Ascending aorta (tissue), 2 donors: ENCODE results near the gene ADD3. TPM values are rescaled to one million over a fixed set of nuclear protein-coding genes. Genes with fewer than 3 reads are reported as not detected.

Source experiments
- DNase-seq, 2 donors: peaks; one replicate each; pipeline ENCODE4 v3.0.0-alpha.2; 2019; ENCODE audit warnings: low spot score in 2 of 2
- H3K27ac ChIP-seq, 2 donors: fragments of 200-600 bp; sonication (generic); one replicate each; pipeline ENCODE4 v1.5.1; 2016 to 2017; ENCODE audit warnings: mild to moderate bottlenecking in 1 of 2
- H3K27me3 ChIP-seq: fragments of 200-600 bp; sonication (generic); one replicate; pipeline ENCODE4 v1.5.1; 2017
- H3K36me3 ChIP-seq, 2 donors: fragments of 200-600 bp; sonication (generic); one replicate each; pipeline ENCODE4 v1.5.1; 2016
- H3K4me1 ChIP-seq, 2 donors: fragments of 200-600 bp; sonication (generic); one replicate each; pipeline ENCODE4 v1.5.1; 2016 to 2017; ENCODE audit warnings: mild to moderate bottlenecking in 1 of 2
- H3K4me3 ChIP-seq, 2 donors: fragments of 200-600 bp; sonication (generic); one replicate each; pipeline ENCODE4 v1.5.1; 2016 to 2017; ENCODE audit warnings: mild to moderate bottlenecking in 1 of 2
- H3K9me3 ChIP-seq, 2 donors: fragments of 200-600 bp; sonication (generic); one replicate each; pipeline ENCODE4 v1.5.1; 2016
- intact Hi-C: fragments of 100-400 bp; cut with DNase I; formaldehyde crosslinking; loops from one replicate; pipeline ENCODE4 v1.15.1; 2023
- total RNA-seq: library from RNA; depleted of rRNA; stranded (reverse); fragments of >200 nt; gene quantifications from one replicate; pipeline ENCODE4 v1.1.0, GENCODE V29; 2016
- TF ChIP-seq, protein P1 (sequence below), 3 experiments: fragments of 200-600 bp in 2 of 3; fragments of 450-650 bp in 1 of 3; sonication (generic) in 2 of 3; IDR thresholded peaks; one replicate each; pipeline ENCODE4 v1.5.1; 2016 to 2019; ENCODE audit warnings: antibody characterized with exemption in 3 of 3, mild to moderate bottlenecking in 1 of 3, moderate library complexity in 1 of 3

Gene ADD3
- total RNA-seq, 1 donor from 2014 or later, result 93.0 TPM

DNA sequence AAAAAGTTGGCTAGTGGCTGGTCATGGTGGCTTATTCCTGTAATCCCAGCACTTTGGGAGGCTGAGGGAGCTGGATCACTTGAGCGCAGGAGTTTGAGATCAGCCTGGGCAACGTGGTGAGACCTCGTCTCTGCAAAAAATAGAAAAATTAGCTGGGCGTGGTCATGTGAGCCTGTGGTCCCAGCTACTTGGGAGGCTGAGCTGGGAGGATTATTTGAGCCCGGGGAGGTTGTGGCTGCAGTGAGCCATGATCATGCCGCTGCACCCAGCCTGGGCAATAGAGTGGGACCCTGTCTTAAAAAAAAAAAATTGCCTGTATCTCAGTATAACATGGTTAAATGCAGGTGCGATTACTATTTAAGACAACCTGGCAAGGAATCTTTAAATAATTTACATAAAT is 61.0 kb downstream of the ADD3 start:
- DNase-seq, result no peak
- peaks cover 0 to 13% of the 10 kb centered on the region in 2 donors for H3K4me1 ChIP-seq
- TF ChIP-seq, protein P1, sequence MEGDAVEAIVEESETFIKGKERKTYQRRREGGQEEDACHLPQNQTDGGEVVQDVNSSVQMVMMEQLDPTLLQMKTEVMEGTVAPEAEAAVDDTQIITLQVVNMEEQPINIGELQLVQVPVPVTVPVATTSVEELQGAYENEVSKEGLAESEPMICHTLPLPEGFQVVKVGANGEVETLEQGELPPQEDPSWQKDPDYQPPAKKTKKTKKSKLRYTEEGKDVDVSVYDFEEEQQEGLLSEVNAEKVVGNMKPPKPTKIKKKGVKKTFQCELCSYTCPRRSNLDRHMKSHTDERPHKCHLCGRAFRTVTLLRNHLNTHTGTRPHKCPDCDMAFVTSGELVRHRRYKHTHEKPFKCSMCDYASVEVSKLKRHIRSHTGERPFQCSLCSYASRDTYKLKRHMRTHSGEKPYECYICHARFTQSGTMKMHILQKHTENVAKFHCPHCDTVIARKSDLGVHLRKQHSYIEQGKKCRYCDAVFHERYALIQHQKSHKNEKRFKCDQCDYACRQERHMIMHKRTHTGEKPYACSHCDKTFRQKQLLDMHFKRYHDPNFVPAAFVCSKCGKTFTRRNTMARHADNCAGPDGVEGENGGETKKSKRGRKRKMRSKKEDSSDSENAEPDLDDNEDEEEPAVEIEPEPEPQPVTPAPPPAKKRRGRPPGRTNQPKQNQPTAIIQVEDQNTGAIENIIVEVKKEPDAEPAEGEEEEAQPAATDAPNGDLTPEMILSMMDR (IDR thresholded peaks at IDR 0.05), result no peak
- H3K4me3 ChIP-seq, result no peak overlapping the region
- intact Hi-C loops, result no loop called here
- H3K27me3 ChIP-seq, result no peaks in the 10 kb centered on the region
- H3K9me3 ChIP-seq, result no peaks in the 10 kb centered on the region
- H3K27ac ChIP-seq, result peak overlapping the region; percentile 48 to 56
- no peaks in the 10 kb centered on the region for H3K36me3 ChIP-seq

DNA sequence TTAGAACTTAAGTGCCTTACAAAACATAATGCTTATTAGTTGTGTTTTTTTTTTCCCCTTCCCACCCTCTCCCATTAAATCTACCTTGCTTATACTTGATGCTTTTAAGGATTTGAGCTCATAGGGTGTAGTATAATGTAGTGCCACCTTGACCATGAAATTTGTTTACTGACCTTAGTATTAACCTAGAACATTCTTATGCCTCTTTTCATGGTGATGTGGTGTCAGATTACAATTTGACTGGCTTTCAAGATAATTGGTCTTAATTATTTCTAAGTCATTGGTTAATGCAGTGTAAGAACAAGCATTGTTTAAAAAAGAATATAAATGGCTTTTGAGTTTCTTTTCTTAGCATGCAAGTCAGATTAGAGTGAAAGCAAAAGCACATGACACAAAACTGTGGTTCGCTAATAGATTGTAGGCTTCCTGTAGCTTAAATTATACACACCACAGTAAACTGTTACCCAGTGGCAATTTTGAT is 61.8 kb downstream of the ADD3 start:
- no peaks in the 10 kb centered on the region for H3K36me3 ChIP-seq
- peak overlapping the region; percentile 47 to 54 for H3K27ac ChIP-seq
- peak overlapping the region; percentile 12 to 42 for H3K4me3 ChIP-seq
- H3K4me1 ChIP-seq, result peaks cover 0 to 13% of the 10 kb centered on the region in 2 donors
- no peaks in the 10 kb centered on the region for H3K27me3 ChIP-seq
- TF ChIP-seq, protein P1 (IDR thresholded peaks at IDR 0.05), result no peak
- no peaks in the 10 kb centered on the region for H3K9me3 ChIP-seq
- intact Hi-C loops, result no loop called here
- DNase-seq, result no peak

DNA sequence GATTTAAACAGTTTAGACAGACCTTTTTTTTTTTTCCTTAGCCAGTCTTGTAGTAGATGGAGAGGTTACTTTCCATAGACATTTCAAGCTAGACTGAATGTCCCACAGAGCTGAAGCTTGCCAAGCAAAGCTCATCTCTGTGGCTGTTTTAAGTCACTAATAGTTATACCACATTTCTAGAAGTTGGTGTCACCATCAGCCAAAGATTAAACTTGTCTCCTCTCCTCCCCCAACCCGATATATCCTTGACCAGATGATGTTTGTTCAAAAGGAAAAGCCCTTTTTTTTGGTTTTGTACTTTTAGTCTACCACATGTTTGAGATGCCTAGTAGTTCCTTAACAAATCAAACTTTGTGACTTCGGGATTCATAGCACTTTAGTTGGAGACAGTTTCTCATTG is 66.1 kb downstream of the ADD3 start:
- Histone ChIP-seq H3K36me3 (no peaks in the 10 kb centered on the region), H3K27ac (peak overlapping the region in 1 of 2 donors; percentile 35), H3K4me1 (peaks cover 6 to 46% of the 10 kb centered on the region in 2 donors), H3K9me3 (no peaks in the 10 kb centered on the region), H3K27me3 (no peaks in the 10 kb centered on the region), H3K4me3 (no peak overlapping the region)
- no peak for DNase-seq
- intact Hi-C loops, result no loop called here
- TF ChIP-seq, protein P1 (IDR thresholded peaks at IDR 0.05), result no peak

DNA sequence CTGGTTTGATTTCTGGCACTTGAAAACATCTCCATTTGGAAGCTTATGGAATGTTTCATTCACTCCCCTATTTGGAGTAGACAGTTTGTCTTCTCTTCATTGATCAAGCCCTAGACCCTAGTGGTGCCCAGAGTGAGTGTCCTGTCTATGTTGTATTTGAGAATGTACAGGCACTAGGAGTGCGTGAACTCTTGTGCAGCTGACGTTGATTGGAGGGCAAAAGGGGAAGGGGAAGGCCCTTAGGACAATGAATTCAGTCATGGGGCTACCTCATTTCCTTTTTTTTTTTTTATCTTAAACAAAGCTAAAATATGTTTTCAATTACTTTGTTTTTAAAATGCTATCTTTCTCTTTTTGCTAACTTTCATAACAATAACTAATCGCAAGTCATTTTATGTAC is 66.5 kb downstream of the ADD3 start:
- peak overlapping the region in 1 of 2 donors; percentile 35 for H3K27ac ChIP-seq
- TF ChIP-seq, protein P1 (IDR thresholded peaks at IDR 0.05), result no peak

DNA sequence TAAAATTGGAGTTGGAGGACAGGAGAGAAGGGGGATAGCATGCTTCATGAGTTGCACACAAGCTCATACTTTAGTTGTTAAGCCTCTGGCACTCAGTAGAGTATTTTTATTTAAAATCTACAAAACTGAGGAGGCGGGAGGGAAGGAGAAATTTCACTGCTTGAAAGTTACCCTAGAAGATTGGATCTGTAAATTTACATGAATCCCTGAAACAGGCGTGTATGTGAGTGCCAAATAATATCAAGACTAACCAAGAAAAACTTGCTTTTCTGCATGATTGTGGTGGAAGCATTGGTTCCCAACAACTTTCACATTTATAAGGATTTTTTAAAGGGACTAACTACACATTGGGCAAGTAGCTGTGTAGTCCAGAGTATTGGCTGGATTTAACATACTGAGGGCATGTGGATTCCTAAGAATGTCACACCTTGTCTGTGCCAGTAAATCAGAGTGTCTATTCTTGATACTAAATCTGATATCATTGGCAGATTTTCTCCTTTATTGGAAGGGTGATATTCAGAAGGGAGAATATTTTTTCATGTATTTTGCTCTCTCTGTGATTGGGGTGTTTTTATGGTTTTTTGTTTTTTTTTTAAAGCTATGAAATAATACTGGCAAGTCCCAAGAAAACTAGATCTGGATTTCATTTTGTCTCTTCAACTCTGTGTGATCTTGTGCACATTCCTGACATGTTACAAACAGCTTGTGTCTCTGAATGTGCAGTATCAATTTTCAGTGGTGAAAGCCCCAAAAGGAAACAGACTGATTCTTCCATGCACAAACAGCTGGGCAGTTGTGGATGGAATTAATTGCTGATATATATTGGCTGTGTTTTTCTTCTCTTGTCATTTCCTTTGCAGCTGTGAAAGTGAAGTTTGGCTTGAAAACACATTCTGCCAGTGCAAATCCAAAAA is 67.2 kb downstream of the ADD3 start:
- no peak overlapping the region for H3K4me3 ChIP-seq
- no peak for DNase-seq
- H3K9me3 ChIP-seq, result no peaks in the 10 kb centered on the region
- TF ChIP-seq, protein P1 (IDR thresholded peaks at IDR 0.05), result no peak
- H3K4me1 ChIP-seq, result peaks cover 6 to 46% of the 10 kb centered on the region in 2 donors
- intact Hi-C loops, result loop anchor here (5.0 kb wide), 1 partner anchor 98 kb away; no protein-coding TSS in a partner anchor
- H3K27me3 ChIP-seq, result no peaks in the 10 kb centered on the region
- H3K36me3 ChIP-seq, result no peaks in the 10 kb centered on the region
- H3K27ac ChIP-seq, result peak overlapping the region; percentile 31 to 57

More for the DNA sequence above, 66.5 kb downstream of the ADD3 start:
- intact Hi-C loops, result no loop called here
- no peak for DNase-seq
- Histone ChIP-seq H3K27me3 (no peaks in the 10 kb centered on the region), H3K4me3 (no peak overlapping the region), H3K9me3 (no peaks in the 10 kb centered on the region), H3K4me1 (peaks cover 6 to 47% of the 10 kb centered on the region in 2 donors), H3K36me3 (no peaks in the 10 kb centered on the region)
